GM23338 (cell line): Measurements from ENCODE around the gene MAP2K1. TPM values are rescaled to one million over a fixed set of nuclear protein-coding genes. Genes with fewer than 3 reads are reported as not detected.

Source experiments
- ATAC-seq: fragments of 200-7000 bp; cut with Tn5 transposase; 3 replicates; pipeline ENCODE4 v1.9.1; 2020
- DNase-seq: peaks from one replicate; pipeline ENCODE4 v3.0.0-alpha.2; 2015; ENCODE audit warnings: low spot score
- H2AFZ ChIP-seq: fragments of 200-600 bp; sonication (generic); 2 replicates; pipeline ENCODE4 v1.8.0; 2016; ENCODE audit warnings: antibody characterized with exemption, mild to moderate bottlenecking, moderate library complexity
- H3F3A ChIP-seq: fragments of 200-600 bp; sonication (generic); replicated peaks from 2 replicates; pipeline ENCODE4 v1.8.0; 2017; ENCODE audit warnings: antibody characterized with exemption, mixed run types, low read depth
- H3K27ac ChIP-seq: fragments of 200-600 bp; sonication (generic); 2 replicates; pipeline ENCODE4 v1.6.1; 2016; ENCODE audit warnings: low read depth
- H3K27me3 ChIP-seq: fragments of 200-600 bp; sonication (generic); 2 replicates; pipeline ENCODE4 v1.8.0; 2016; ENCODE audit warnings: mild to moderate bottlenecking, mixed run types, moderate library complexity; ENCODE audit not compliant: insufficient read depth
- H3K36me3 ChIP-seq: fragments of 200-600 bp; sonication (generic); 2 replicates; pipeline ENCODE4 v1.8.0; 2016; ENCODE audit warnings: mild to moderate bottlenecking; ENCODE audit not compliant: insufficient read depth
- H3K4me1 ChIP-seq: fragments of 200-600 bp; sonication (generic); 2 replicates; pipeline ENCODE4 v1.8.0; 2016; ENCODE audit warnings: mild to moderate bottlenecking, moderate library complexity; ENCODE audit not compliant: insufficient read depth
- H3K4me2 ChIP-seq: fragments of 200-600 bp; sonication (generic); 2 replicates; pipeline ENCODE4 v1.7.1; 2017; ENCODE audit warnings: mixed run types
- H3K4me3 ChIP-seq: fragments of 200-600 bp; sonication (generic); 2 replicates; pipeline ENCODE4 v1.6.1; 2016; ENCODE audit warnings: mixed run types
- H3K79me2 ChIP-seq: fragments of 200-600 bp; sonication (generic); replicated peaks from 2 replicates; pipeline ENCODE4 v1.8.0; 2017; ENCODE audit warnings: mild to moderate bottlenecking; ENCODE audit not compliant: insufficient read depth
- H3K9me2 ChIP-seq: fragments of 200-600 bp; sonication (generic); 2 replicates; pipeline ENCODE4 v1.8.0; 2017; ENCODE audit not compliant: insufficient read depth
- H4K20me1 ChIP-seq: fragments of 200-600 bp; sonication (generic); replicated peaks from 2 replicates; pipeline ENCODE4 v1.8.0; 2017; ENCODE audit warnings: mild to moderate bottlenecking; ENCODE audit not compliant: insufficient read depth
- H3K27ac Mint-ChIP-seq: 2 replicates; pipeline ENCODE4 v1.8.0; 2020; ENCODE audit warnings: inconsistent platforms, mild to moderate bottlenecking, moderate library complexity, mixed read lengths
- H3K27me3 Mint-ChIP-seq: 3 replicates; pipeline ENCODE4 v1.8.0; 2022; ENCODE audit warnings: low read depth, mild to moderate bottlenecking, moderate library complexity, mixed read lengths, inconsistent platforms; ENCODE audit not compliant: insufficient read depth, poor library complexity
- H3K36me3 Mint-ChIP-seq: 3 replicates; pipeline ENCODE4 v1.8.0; 2021; ENCODE audit warnings: low read depth, mild to moderate bottlenecking, inconsistent platforms, moderate library complexity, mixed read lengths
- H3K4me1 Mint-ChIP-seq: 3 replicates; pipeline ENCODE4 v1.8.0; 2020; ENCODE audit warnings: mild to moderate bottlenecking, inconsistent platforms, mixed read lengths
- H3K4me3 Mint-ChIP-seq: 3 replicates; pipeline ENCODE4 v1.8.0; 2021; ENCODE audit warnings: moderate library complexity, mild to moderate bottlenecking, inconsistent platforms, mixed read lengths
- H3K9me3 Mint-ChIP-seq: 3 replicates; pipeline ENCODE4 v1.8.0; 2020; ENCODE audit warnings: moderate library complexity, mild to moderate bottlenecking, inconsistent platforms, mixed read lengths
- CREB1 ChIP-seq: fragments of 250-450 bp; sonication (Bioruptor Pico); IDR thresholded peaks from 2 replicates; pipeline ENCODE4 v1.5.0; 2020; ENCODE audit warnings: low read depth, mild to moderate bottlenecking, moderate library complexity
- EZH2phosphoT487 ChIP-seq: fragments of 200-600 bp; sonication (generic); IDR thresholded peaks from one replicate; pipeline ENCODE4 v1.8.1; 2018; ENCODE audit warnings: antibody characterized with exemption; ENCODE audit not compliant: unreplicated experiment
- POLR2AphosphoS5 ChIP-seq: IDR thresholded peaks from 2 replicates; pipeline ENCODE4 v1.6.1; 2016; ENCODE audit warnings: antibody characterized with exemption, low read depth
- REST ChIP-seq: IDR thresholded peaks from one replicate; pipeline ENCODE4 v1.6.1; 2018; ENCODE audit warnings: antibody characterized with exemption; ENCODE audit not compliant: unreplicated experiment
- ZNF114 ChIP-seq: fragments of 250-450 bp; sonication (Bioruptor Pico); IDR thresholded peaks from 2 replicates; pipeline ENCODE4 v1.5.0; 2020; ENCODE audit warnings: mild to moderate bottlenecking, moderate library complexity
- ZNF462 ChIP-seq: fragments of 250-450 bp; sonication (Bioruptor Pico); IDR thresholded peaks from 2 replicates; pipeline ENCODE4 v1.5.0; 2020; ENCODE audit warnings: mild to moderate bottlenecking, moderate library complexity
- polyA plus RNA-seq: library from polyadenylated mRNA; unstranded; fragments of >200 nt; fragmentation: Nextera tagmentation; extraction: Ambion mirVana; gene quantifications from 2 replicates; pipeline ENCODE4 v1.2.1, GENCODE V29; 2016
- total RNA-seq: library from RNA; depleted of rRNA; stranded (reverse); fragments of >200 nt; shearing (Covaris generic); gene quantifications from 2 replicates; pipeline ENCODE4 v1.2.3, GENCODE V29; 2014

The MAP2K1 gene
- total and polyA plus RNA-seq, 2 experiments from 2014 or later, result 42.0 to 68.5 TPM

- TF ChIP-seq ZNF462 (CRISPR knock-in tag), result no peak
- no peak for TF ChIP-seq ZNF114
- no peak for TF ChIP-seq EZH2phosphoT487
- no peak for TF ChIP-seq POLR2AphosphoS5
Observed at GRCh38 chr15:66472176-66472999, 85.7 kb downstream of the MAP2K1 start (continued).

- DNase-seq, result peak; percentile 82
- peak overlapping the region; percentile 96 for H3K27ac ChIP-seq
- peaks cover 65% of the 10 kb centered on the region for H3K4me1 ChIP-seq
- H3K9me2 ChIP-seq, result no peaks in the 10 kb centered on the region
- H3K79me2 ChIP-seq, result peaks cover 21% of the 10 kb centered on the region
- Mint-ChIP-seq H3K27me3 (peaks cover 10% of the 10 kb centered on the region), H3K4me3 (peak overlapping the region; percentile 31), H3K9me3 (no peaks in the 10 kb centered on the region), H3K36me3 (no peaks in the 10 kb centered on the region; the same call in 2 of the 3 replicates), H3K27ac (peak overlapping the region; percentile 85), H3K4me1 (peaks cover 77% of the 10 kb centered on the region)
- no peaks in the 10 kb centered on the region for H3K36me3 ChIP-seq
- no peaks in the 10 kb centered on the region; the same call in 1 of the 2 replicates for H4K20me1 ChIP-seq
- H3K4me2 ChIP-seq, result peak overlapping the region; percentile 71
- ATAC-seq, result peak; percentile 84
- no peak overlapping the region for H2AFZ ChIP-seq
- peak overlapping the region; percentile 36 for H3K4me3 ChIP-seq
- H3K27me3 ChIP-seq, result no peaks in the 10 kb centered on the region
- peaks cover 25% of the 10 kb centered on the region for H3F3A ChIP-seq
- 0 out of 2 replicates have a peak, but pooled peaks have one; percentile 32 for TF ChIP-seq POLR2AphosphoS5
- TF ChIP-seq REST, result no peak
- no peak for TF ChIP-seq CREB1 (CRISPR knock-in tag)
Observed at GRCh38 chr15:66474135-66474534, 87.4 kb downstream of the MAP2K1 start.
